GM12801 (cell line): ENCODE measurements around the gene FAM120A.

Experiments used
- TF ChIP-seq, protein P1 (sequence below): IDR thresholded peaks from one replicate; pipeline ENCODE4 v1.5.1; 2011; ENCODE audit warnings: control low read depth; ENCODE audit not compliant: insufficient read length; ENCODE audit errors: extremely low read depth

The FAM120A gene

DNA sequence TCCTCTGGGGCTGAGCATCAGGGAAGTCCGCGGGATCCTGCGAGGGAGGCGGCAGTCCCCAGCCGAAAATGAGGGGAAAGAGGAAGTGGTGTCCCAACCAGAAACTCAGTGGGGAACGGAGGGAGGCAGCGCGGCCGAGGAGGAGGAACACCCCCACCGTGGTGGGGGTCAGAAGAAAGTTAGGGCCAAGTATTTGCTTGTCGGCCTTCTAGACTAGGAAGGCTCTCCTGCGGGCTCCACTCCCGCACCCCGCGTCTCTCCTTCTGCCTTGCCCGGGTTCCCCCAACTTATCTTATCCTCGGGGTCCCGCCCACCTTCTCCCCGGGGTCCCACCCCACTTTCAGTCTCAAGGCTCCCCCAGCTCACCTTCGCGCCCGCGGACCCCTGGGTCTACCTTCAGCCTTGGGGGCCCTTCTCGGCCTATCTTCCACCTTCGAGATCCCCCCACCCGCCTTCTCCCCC, 124.3 kb downstream of the FAM120A start:
- TF ChIP-seq, protein P1, sequence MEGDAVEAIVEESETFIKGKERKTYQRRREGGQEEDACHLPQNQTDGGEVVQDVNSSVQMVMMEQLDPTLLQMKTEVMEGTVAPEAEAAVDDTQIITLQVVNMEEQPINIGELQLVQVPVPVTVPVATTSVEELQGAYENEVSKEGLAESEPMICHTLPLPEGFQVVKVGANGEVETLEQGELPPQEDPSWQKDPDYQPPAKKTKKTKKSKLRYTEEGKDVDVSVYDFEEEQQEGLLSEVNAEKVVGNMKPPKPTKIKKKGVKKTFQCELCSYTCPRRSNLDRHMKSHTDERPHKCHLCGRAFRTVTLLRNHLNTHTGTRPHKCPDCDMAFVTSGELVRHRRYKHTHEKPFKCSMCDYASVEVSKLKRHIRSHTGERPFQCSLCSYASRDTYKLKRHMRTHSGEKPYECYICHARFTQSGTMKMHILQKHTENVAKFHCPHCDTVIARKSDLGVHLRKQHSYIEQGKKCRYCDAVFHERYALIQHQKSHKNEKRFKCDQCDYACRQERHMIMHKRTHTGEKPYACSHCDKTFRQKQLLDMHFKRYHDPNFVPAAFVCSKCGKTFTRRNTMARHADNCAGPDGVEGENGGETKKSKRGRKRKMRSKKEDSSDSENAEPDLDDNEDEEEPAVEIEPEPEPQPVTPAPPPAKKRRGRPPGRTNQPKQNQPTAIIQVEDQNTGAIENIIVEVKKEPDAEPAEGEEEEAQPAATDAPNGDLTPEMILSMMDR = no peak

DNA sequence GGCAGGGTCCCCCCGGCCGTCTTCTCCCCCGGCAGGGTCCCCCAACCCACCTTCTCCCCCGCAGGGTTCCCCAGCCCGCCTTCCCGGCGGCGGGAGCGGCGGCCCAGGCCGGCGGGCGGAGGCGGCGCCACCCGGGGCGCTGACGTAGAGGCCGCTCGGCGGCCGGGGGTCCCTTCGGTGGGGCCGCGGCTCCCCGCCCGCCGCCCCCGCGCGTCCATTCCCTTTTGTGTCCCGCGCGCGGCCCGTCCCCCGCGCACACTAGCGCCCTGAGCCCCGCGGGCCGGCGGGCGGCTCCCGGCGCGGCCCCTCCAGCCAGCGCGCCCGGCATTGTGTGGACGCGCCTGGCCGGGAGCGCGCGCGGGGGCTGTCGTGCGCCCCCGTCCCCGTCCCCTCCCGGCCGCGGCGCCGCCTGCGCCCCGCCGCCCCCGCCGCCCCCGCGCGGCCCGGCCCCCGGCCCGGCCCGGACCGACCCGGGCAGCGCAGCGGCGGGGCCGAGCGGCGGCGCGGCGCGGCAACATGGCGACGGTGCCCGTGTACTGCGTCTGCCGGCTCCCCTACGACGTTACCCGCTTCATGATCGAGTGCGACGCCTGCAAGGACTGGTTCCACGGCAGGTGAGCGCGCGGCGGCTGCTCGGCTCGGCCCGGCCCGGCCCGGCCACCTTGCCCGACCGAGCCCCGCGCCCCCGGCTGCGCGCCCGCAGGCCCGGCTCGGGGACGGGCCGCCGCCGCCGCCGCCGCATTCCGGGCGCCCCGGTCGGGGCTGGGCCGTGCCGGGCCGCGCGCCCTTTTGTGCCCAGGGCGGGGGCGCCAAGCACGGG, 125.0 kb downstream of the FAM120A start, which contains the start of gene PHF2:
Gene PHF2 (plus strand): TSS at position 327 of the 820 bp plus-strand sequence. CDS start 190 bp downstream, at position 517.
- TF ChIP-seq, protein P1 = no peak

DNA sequence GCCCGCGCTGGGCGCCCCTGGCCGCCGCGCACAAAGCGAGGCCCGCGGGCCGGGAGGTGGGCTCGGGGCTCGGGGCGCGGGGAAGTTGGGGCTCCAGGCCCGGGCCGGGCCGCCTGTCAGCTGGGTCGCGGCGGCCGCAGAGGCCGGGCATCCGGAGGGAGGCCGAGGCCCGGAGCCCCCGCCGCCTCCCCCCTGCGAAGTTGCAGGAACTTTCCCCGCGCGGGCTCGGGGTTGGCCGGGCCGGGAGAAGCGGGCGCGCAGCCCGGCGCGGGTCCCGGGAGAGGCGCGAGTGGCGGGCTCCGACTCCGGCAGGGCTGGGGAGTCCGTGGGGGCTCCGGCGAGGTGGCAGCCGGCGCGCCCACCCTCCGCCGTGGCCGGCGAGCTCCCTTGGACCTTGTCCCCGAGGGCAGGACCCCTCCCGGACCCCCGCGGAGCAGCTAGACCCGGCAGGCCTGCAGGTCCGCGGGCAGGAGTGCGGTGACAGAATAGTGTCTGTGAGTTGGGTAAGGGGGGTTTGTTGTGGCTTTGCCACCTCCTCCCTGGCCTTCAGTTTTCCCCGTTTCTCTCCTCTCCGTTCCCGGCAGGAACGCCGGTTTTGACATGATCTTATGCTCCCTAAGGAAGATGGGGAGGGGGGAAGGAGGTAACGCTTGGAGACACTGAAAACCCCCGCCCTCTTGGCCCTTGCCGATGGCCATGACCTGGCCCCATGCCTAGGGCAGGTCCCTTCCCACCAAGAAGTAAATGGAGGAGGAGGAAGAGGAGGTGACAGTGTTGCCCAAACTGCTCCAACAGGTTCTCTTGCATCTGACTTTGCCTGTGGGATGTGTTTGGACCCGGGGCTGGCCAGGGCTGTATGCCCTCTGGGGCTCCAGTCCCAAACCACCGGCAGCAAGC, 125.8 kb downstream of the FAM120A start:
- TF ChIP-seq, protein P1 = no peak

DNA sequence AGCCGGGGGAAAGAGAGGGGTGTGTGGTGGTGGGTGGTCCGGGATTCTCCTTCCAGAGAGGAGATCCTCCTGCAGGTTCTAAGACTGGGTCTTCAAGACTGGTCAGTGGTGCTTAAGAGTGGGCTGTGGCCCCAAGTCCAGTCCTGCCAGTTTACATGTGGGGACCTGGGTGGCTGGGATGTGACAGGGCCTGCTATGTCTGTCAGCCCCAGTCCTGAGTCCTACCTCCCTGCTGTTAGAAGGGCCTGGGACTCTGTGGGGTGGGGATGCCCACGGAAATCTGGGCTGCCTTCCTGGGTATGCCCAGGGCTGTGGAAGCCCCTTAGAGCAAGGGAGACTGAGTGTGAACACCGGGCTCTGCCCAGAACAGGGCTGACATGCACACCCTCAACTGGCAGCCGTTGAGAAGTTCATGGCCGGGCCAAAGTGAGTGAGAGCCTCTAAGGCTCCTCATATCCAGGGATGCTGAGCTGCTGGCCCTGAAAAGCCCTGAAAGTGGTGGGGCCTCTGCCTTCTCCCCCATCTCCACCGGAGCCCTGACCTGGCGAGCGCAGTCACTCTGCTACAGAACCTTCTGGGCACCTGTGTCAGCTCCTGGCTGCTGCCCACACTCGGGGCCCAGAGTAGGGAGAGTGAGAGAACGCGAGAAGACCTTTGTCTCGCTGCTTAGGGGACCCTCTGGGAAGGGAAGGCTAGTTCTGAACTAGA, 126.6 kb downstream of the FAM120A start:
- TF ChIP-seq, protein P1 = no peak

DNA sequence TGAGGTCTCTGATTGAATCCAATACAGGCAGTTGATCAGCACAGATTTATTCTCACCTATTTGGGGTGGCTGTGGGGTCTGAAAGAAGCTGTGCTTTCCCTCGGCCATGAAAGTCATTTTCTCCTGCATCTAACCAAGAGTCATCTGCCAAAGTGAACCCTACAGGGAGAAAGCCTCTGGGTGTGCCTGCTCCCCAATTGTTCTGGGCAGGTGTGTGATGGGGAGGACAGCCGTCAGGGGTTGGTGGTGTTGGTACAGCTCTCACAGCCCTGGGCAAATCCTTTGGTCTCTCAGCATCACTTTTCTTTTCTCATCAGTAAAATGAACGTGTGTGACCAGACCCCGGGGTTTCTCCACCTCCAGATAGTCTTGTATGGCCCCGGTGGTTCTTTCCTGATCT, 127.4 kb downstream of the FAM120A start:
- TF ChIP-seq, protein P1 = no peak

DNA sequence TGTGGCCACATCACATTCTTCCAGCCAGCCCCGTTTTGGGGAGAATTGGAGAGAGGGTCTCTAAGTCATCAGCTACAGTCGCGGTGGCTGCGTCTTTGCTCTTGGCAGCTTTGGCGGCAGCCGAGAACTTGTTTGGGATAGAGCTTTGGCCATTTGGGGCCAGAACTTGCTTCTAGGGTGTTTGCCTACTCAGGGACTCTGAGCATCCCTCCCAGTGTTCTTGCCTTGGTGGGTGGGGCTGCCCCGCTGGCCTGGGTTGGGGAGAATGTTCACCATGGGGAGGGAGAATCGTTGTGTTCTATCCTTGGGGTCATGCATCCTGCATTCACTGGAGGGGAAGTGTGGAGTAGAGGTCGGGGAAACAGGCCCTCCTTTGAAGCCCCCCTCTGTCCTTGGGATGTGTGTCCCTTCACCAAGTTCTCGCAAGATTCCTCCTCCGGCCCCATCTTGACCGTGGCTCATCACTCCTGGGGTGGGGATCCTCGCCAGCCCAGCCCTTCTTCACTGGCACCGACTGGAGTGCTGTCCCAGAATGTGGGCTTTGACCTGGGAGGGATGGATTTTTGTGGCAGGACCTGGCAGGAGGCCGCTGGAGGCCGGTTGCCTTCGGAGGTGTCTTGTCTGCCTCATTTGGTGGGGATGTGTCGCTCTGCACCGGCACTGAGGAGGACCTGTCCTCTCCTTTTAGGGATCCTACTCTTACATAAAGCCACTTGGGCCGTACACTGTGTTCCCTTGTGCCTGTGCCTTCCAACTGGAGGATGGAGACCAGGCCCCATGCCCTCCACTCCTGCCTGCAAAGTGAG, 128.4 kb downstream of the FAM120A start:
- TF ChIP-seq, protein P1 = no peak
